K562 (cell line): ENCODE data around the gene CALU. TPM values are rescaled to one million over a fixed set of nuclear protein-coding genes. Genes with fewer than 3 reads are reported as not detected.

Experiments used
- ATAC-seq: fragments of 200-7000 bp; cut with Tn5 transposase; 3 replicates; pipeline ENCODE4 v1.9.1; 2020; ENCODE audit warnings: moderate library complexity
- BruUV-seq: library from RNA; stranded (reverse); fragments of 400-500 nt; replicated peaks from 2 replicates; lab custom pipeline; 2021; lab: Mats Ljungman, UMichigan
- CTCF ChIA-PET: fragments of 300-600 bp; formaldehyde crosslinking; extraction: SDS; loops from one replicate; lab custom pipeline; 2021; ENCODE audit warnings: low intra/inter-chr PET ratio; lab: Yijun Ruan, JAX
- POLR2A ChIA-PET: fragments of 300-600, 350-650 bp; sonication (Branson Sonifier 250); formaldehyde crosslinking; extraction: SDS; loops from one replicate; lab custom pipeline; 2021; ENCODE audit warnings: antibody characterized with exemption, inconsistent platforms; lab: Yijun Ruan, JAX
- DNase-seq, 4 experiments: peaks; one replicate each; pipeline versions ENCODE4 v3.0.0 to v3.0.0-alpha.2; 2011 to 2018; ENCODE audit warnings: low spot score in 3 of 4, mixed read lengths in 3 of 4; ENCODE audit errors: extremely low read depth in 1 of 4
- FAIRE-seq: peaks from 2 replicates; lab custom pipeline; 2011; peaks lifted over from hg19 to GRCh38; lab: Jason Lieb, UNC
- H2AFZ ChIP-seq: 2 replicates; pipeline ENCODE4 v1.6.0; 2011; ENCODE audit warnings: low read depth, low read length, control low read depth, inconsistent platforms
- H3K27ac ChIP-seq: fragments of 200-600 bp; 3 replicates; pipeline ENCODE4 v1.8.0; 2011; ENCODE audit warnings: low read depth, mild to moderate bottlenecking, control low read depth, inconsistent platforms, low read length, moderate library complexity, mixed read lengths; ENCODE audit errors: extremely low read depth
- H3K27me3 ChIP-seq, 2 experiments: fragments of 300-600 bp in 1 of 2; 2 replicates in 1 of 2; 3 replicates in 1 of 2; pipeline versions ENCODE4 v1.6.0 to v1.8.0; 2011; ENCODE audit warnings: inconsistent platforms in 2 of 2, low read length in 2 of 2, mild to moderate bottlenecking in 1 of 2, mixed read lengths in 1 of 2, moderate library complexity in 1 of 2; ENCODE audit not compliant: control insufficient read depth in 2 of 2, insufficient read depth in 2 of 2
- H3K36me3 ChIP-seq: fragments of 300-600 bp; 3 replicates; pipeline ENCODE4 v1.8.0; 2011; ENCODE audit warnings: mild to moderate bottlenecking, low read length, inconsistent platforms; ENCODE audit not compliant: control insufficient read depth, insufficient read depth
- H3K4me1 ChIP-seq, 2 experiments: fragments of 200-600 bp in 1 of 2; replicated peaks in 1 of 2; 2 replicates in 1 of 2; 3 replicates in 1 of 2; pipeline versions ENCODE4 v1.5.1 to v1.8.0; 2011; ENCODE audit warnings: inconsistent platforms in 2 of 2, low read length in 2 of 2, mild to moderate bottlenecking in 1 of 2, mixed read lengths in 1 of 2, moderate library complexity in 1 of 2; ENCODE audit not compliant: control insufficient read depth in 2 of 2, insufficient read depth in 2 of 2
- H3K4me2 ChIP-seq: 2 replicates; pipeline ENCODE4 v1.6.1; 2011; ENCODE audit warnings: low read length, control low read depth, inconsistent platforms, mixed read lengths; ENCODE audit not compliant: insufficient read depth
- H3K4me3 ChIP-seq: fragments of 200-600 bp; sonication (generic), shearing (Covaris generic); 2 replicates; pipeline ENCODE4 v1.5.1; 2016; ENCODE audit warnings: control low read depth, inconsistent platforms
- H3K79me2 ChIP-seq: fragments of 200-600 bp; 3 replicates; pipeline ENCODE4 v1.8.0; 2011; ENCODE audit warnings: low read length, inconsistent platforms; ENCODE audit not compliant: control insufficient read depth, insufficient read depth
- H3K9ac ChIP-seq, 2 experiments: 2 replicates each; pipeline versions ENCODE4 v1.6.0 to v1.6.1; 2011; ENCODE audit warnings: low read depth in 2 of 2, low read length in 2 of 2, control low read depth in 1 of 2, inconsistent platforms in 1 of 2, mild to moderate bottlenecking in 1 of 2, mixed read lengths in 1 of 2; ENCODE audit not compliant: insufficient read depth in 1 of 2
- H3K9me1 ChIP-seq: one replicate; pipeline ENCODE4 v1.6.0; 2011; ENCODE audit warnings: inconsistent platforms, mild to moderate bottlenecking, low read length, moderate library complexity; ENCODE audit not compliant: control insufficient read depth, insufficient read depth
- H3K9me3 ChIP-seq: replicated peaks from 2 replicates; pipeline ENCODE4 v1.5.1; 2011; ENCODE audit warnings: low read depth, low read length, inconsistent platforms; ENCODE audit not compliant: control insufficient read depth, insufficient read depth
- H4K20me1 ChIP-seq: replicated peaks from 2 replicates; pipeline ENCODE4 v1.6.1; 2011; ENCODE audit warnings: low read length, inconsistent platforms, mixed read lengths; ENCODE audit not compliant: control insufficient read depth, insufficient read depth
- BMI1 ChIP-seq: fragments of 150-350 bp; IDR thresholded peaks from 2 replicates; pipeline ENCODE4 v1.6.1; 2014; ENCODE audit warnings: low read length
- BRF1 ChIP-seq: IDR thresholded peaks from 3 replicates; pipeline ENCODE4 v1.6.1; 2011; ENCODE audit warnings: borderline replicate concordance, mild to moderate bottlenecking; ENCODE audit not compliant: insufficient read length; ENCODE audit errors: extremely low read depth
- C11orf30 ChIP-seq: fragments of 450-650 bp; IDR thresholded peaks from 2 replicates; pipeline ENCODE4 v1.6.1; 2016; ENCODE audit warnings: low read depth, mild to moderate bottlenecking
- DACH1 ChIP-seq: fragments of 450-650 bp; IDR thresholded peaks from 2 replicates; pipeline ENCODE4 v1.6.1; 2018; ENCODE audit not compliant: partially characterized antibody
- GATA2 ChIP-seq: sonication (generic); formaldehyde crosslinking; IDR thresholded peaks from 2 replicates; pipeline ENCODE4 v1.4.0; 2020; ENCODE audit warnings: mild to moderate bottlenecking, missing genetic modification reagents
- JUND ChIP-seq, 2 experiments: IDR thresholded peaks; 2 replicates in 1 of 2; 3 replicates in 1 of 2; pipeline ENCODE4 v1.6.1; 2011; ENCODE audit warnings: borderline replicate concordance in 2 of 2, low read depth in 2 of 2, low read length in 2 of 2, improper control_type of control experiment in 1 of 2, missing biosample characterization in 1 of 2, missing genetic modification characterization in 1 of 2, missing genetic modification reagents in 1 of 2
- MAFF ChIP-seq: IDR thresholded peaks from 2 replicates; pipeline ENCODE4 v1.6.1; 2012; ENCODE audit warnings: low read length, improper control_type of control experiment
- MAZ ChIP-seq, 2 experiments: fragments of 450-650 bp in 1 of 2; sonication (generic) in 1 of 2; formaldehyde crosslinking; IDR thresholded peaks in 1 of 2; conservative IDR thresholded peaks in 1 of 2; 2 replicates each; pipeline versions ENCODE4 v1.4.0 to v1.5.0; 2020; ENCODE audit warnings: mild to moderate bottlenecking in 1 of 2, missing genetic modification reagents in 1 of 2
- PTRF ChIP-seq: fragments of 450-650 bp; IDR thresholded peaks from 2 replicates; pipeline ENCODE4 v1.6.1; 2016; ENCODE audit warnings: mild to moderate bottlenecking, missing genetic modification characterization, missing compliant biosample characterization
- SPI1 ChIP-seq: IDR thresholded peaks from 2 replicates; pipeline ENCODE4 v1.6.1; 2011; ENCODE audit warnings: low read depth, low read length, control low read depth, borderline replicate concordance
- TCF7L2 ChIP-seq: fragments of 150-350 bp; IDR thresholded peaks from 2 replicates; pipeline ENCODE4 v1.6.1; 2016; ENCODE audit warnings: low read depth, mild to moderate bottlenecking, low read length, moderate library complexity
- ZNF561 ChIP-seq: fragments of 450-650 bp; formaldehyde crosslinking; conservative IDR thresholded peaks from 2 replicates; pipeline ENCODE4 v1.4.0; 2020; ENCODE audit warnings: mild to moderate bottlenecking, moderate library complexity
- ZNF76 ChIP-seq: fragments of 250-450 bp; sonication (Bioruptor Pico); IDR thresholded peaks from 2 replicates; pipeline ENCODE4 v1.4.0; 2020; ENCODE audit warnings: mild to moderate bottlenecking, moderate library complexity, borderline replicate concordance
- WGBS: fragments of 100-300 bp; shearing (Covaris generic); methylation state at CpG from one replicate; pipeline ENCODE4 v1.1.6; 2016; ENCODE audit warnings: low coverage, mixed read lengths; ENCODE audit not compliant: insufficient coverage; ENCODE audit errors: missing lambda C conversion rate; 5-methylcytosine and 5-hydroxymethylcytosine counted together
- in situ Hi-C: fragments of 300-500 bp; cut with MboI; formaldehyde crosslinking; loops from 4 replicates; pipeline ENCODE4 v1.15.0; 2018; ENCODE audit warnings: inconsistent platforms, mixed read lengths
- intact Hi-C: fragments of 100-400 bp; cut with micrococcal nuclease; formaldehyde crosslinking; loops from 2 replicates; pipeline ENCODE4 v1.14.2; 2022
- polyA plus RNA-seq, 8 experiments: library from polyadenylated mRNA; depleted of rRNA in 4 of 8; stranded (reverse) in 5 of 8; unstranded in 3 of 8; fragments of >200 nt; fragmentation: Nextera tagmentation in 2 of 8; fragmentation: Illumina TruSeq in 1 of 8; extraction: Ambion mirVana in 2 of 8; extraction: Trizol in 1 of 8; gene quantifications; 2 replicates each; pipeline versions ENCODE4 v1.2.1 to v1.2.3, GENCODE V29; 2011 to 2014; ENCODE audit warnings: inconsistent platforms in 1 of 8, missing spikeins in 1 of 8
- total RNA-seq, 7 experiments: library from RNA; depleted of rRNA in 6 of 7; stranded (reverse); fragments of >200 nt in 6 of 7; fragmentation: Illumina TruSeq in 2 of 7; extraction: Trizol in 2 of 7; gene quantifications; 2 replicates each; pipeline versions ENCODE4 v1.2.1 to v1.2.3, GENCODE V29; 2011 to 2021; ENCODE audit warnings: low replicate concordance in 1 of 7
- TF ChIP-seq, protein P1 (sequence below): sonication (generic); formaldehyde crosslinking; IDR thresholded peaks from 2 replicates; pipeline ENCODE4 v1.8.0; 2023; ENCODE audit warnings: mild to moderate bottlenecking, missing genetic modification reagents
- TF ChIP-seq, protein P2 (sequence below): fragments of 450-650 bp; IDR thresholded peaks from 2 replicates; pipeline ENCODE4 v1.6.1; 2016; ENCODE audit warnings: borderline replicate concordance

Gene CALU
- total and polyA plus RNA-seq, 9 of the 15 experiments (the other 6 are each of a cell fraction or from before 2014, with no cell fraction given), result 166 to 286 (median 215) TPM

DNA sequence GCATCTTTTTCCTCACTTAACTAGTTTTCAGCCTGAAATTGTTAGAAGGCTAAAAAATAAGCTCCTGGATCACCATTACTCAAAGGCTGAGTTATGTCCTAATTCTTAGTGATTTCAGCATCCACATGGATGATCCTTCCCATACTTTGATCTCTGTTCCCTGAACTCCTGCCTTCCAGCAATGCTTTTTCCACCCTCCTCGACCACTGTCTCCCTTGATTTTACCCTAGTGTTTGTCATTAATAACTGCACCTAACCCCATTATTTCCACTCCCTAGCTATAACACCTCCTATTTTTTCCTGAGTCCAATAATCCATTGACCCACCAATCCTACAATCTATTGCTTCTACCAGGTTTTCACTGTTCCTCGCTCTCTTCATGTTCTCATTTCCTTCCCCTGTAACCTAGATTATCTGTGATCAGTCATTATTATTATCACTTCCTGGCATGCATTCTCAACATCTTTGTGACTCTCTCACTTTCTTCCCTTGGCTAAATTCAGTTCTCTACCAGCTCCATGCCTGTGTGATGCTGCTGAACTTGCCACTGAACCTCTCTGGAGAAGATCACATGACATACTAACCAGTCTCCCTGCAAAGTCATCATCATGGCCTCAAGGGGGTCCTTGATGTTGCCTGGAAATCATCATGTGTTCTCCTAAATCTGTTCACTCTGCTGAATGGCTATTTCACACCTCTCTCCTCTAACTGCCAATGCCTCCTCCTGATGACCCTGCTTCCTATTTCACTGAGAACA lies 6.5 kb upstream of the CALU start:
- no peaks in the 10 kb centered on the region for H3K27me3 ChIP-seq
- DNase-seq, result peak in 1 of 4 experiments; percentile 39
- in situ Hi-C loops, result no loop called here
- no peak for FAIRE-seq
- H3K27ac ChIP-seq, result no peak overlapping the region
- no peaks in the 10 kb centered on the region for H3K9me3 ChIP-seq
- H3K4me2 ChIP-seq, result no peak overlapping the region; the same call in 1 of the 2 replicates
- H3K9ac ChIP-seq, result no peak overlapping the region
- H3K79me2 ChIP-seq, result no peaks in the 10 kb centered on the region
- ChIA-PET CTCF (no interaction called here), POLR2A (interaction anchor here (1.0 to 16.5 kb wide), 6 partner anchors 6 to 50 kb away, joined by 3 to 242 read pairs (median 3); partner anchors contain the start of gene CALU)
- no TSS peak for BruUV-seq
- H4K20me1 ChIP-seq, result no peaks in the 10 kb centered on the region
- no peaks in the 10 kb centered on the region for H3K36me3 ChIP-seq
- H2AFZ ChIP-seq, result peak overlapping the region; percentile 90
- no peak overlapping the region for H3K4me3 ChIP-seq
- intact Hi-C loops, result no loop called here
- 33% methylated on average over 2 of the region's 2 CpGs for WGBS
- H3K4me1 ChIP-seq, result peaks cover 5 to 32% of the 10 kb centered on the region in 2 experiments
- no peak for ATAC-seq
- H3K9me1 ChIP-seq, result no peaks in the 10 kb centered on the region
- TF ChIP-seq ZNF76 (CRISPR knock-in tag), result no peak
- TF ChIP-seq ZNF561, result no peak
- TF ChIP-seq, protein P1, sequence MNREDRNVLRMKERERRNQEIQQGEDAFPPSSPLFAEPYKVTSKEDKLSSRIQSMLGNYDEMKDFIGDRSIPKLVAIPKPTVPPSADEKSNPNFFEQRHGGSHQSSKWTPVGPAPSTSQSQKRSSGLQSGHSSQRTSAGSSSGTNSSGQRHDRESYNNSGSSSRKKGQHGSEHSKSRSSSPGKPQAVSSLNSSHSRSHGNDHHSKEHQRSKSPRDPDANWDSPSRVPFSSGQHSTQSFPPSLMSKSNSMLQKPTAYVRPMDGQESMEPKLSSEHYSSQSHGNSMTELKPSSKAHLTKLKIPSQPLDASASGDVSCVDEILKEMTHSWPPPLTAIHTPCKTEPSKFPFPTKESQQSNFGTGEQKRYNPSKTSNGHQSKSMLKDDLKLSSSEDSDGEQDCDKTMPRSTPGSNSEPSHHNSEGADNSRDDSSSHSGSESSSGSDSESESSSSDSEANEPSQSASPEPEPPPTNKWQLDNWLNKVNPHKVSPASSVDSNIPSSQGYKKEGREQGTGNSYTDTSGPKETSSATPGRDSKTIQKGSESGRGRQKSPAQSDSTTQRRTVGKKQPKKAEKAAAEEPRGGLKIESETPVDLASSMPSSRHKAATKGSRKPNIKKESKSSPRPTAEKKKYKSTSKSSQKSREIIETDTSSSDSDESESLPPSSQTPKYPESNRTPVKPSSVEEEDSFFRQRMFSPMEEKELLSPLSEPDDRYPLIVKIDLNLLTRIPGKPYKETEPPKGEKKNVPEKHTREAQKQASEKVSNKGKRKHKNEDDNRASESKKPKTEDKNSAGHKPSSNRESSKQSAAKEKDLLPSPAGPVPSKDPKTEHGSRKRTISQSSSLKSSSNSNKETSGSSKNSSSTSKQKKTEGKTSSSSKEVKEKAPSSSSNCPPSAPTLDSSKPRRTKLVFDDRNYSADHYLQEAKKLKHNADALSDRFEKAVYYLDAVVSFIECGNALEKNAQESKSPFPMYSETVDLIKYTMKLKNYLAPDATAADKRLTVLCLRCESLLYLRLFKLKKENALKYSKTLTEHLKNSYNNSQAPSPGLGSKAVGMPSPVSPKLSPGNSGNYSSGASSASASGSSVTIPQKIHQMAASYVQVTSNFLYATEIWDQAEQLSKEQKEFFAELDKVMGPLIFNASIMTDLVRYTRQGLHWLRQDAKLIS, result no peak
- no peak for TF ChIP-seq DACH1
- no peak for TF ChIP-seq PTRF (tag)
- TF ChIP-seq MAFF, result no peak
- TF ChIP-seq C11orf30, result no peak
- no peak for TF ChIP-seq SPI1
- no peak for TF ChIP-seq MAZ (CRISPR knock-in tag; conservative IDR thresholded peaks at IDR 0.05 in 1 of 2, IDR thresholded peaks at IDR 0.05 in 1 of 2)
- no peak for TF ChIP-seq GATA2
- no peak for TF ChIP-seq BRF1
- no peak for TF ChIP-seq JUND (IDR thresholded peaks at IDR 0.05; ENCODE audit: borderline replicate concordance, low read depth, low read length)
- TF ChIP-seq JUND (tag; IDR thresholded peaks at IDR 0.05; ENCODE audit: borderline replicate concordance, low read depth, low read length), result no peak
- TF ChIP-seq, protein P2, sequence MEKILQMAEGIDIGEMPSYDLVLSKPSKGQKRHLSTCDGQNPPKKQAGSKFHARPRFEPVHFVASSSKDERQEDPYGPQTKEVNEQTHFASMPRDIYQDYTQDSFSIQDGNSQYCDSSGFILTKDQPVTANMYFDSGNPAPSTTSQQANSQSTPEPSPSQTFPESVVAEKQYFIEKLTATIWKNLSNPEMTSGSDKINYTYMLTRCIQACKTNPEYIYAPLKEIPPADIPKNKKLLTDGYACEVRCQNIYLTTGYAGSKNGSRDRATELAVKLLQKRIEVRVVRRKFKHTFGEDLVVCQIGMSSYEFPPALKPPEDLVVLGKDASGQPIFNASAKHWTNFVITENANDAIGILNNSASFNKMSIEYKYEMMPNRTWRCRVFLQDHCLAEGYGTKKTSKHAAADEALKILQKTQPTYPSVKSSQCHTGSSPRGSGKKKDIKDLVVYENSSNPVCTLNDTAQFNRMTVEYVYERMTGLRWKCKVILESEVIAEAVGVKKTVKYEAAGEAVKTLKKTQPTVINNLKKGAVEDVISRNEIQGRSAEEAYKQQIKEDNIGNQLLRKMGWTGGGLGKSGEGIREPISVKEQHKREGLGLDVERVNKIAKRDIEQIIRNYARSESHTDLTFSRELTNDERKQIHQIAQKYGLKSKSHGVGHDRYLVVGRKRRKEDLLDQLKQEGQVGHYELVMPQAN, result no peak
- no peak for TF ChIP-seq BMI1
- no peak for TF ChIP-seq TCF7L2
